DND-41 (cell line): ENCODE measurements around the gene PTPRG.

Source experiments
- ATAC-seq: fragments of 200-7000 bp; cut with Tn5 transposase; 3 replicates; pipeline ENCODE4 v1.9.1; 2021; ENCODE audit warnings: low read depth; ENCODE audit not compliant: insufficient read depth
- DNase-seq: peaks from one replicate; pipeline ENCODE4 v3.0.0-alpha.2; 2020
- H2AFZ ChIP-seq: 2 replicates; pipeline ENCODE4 v1.6.0; 2012; ENCODE audit warnings: low read depth, low read length
- H3K27ac ChIP-seq: 2 replicates; pipeline ENCODE4 v1.5.1; 2012; ENCODE audit warnings: low read length, inconsistent platforms
- H3K27me3 ChIP-seq: fragments of 200-600 bp; sonication (generic); 2 replicates; pipeline ENCODE4 v1.6.0; 2012; ENCODE audit warnings: low read length, mild to moderate bottlenecking, inconsistent platforms; ENCODE audit not compliant: insufficient read depth, poor library complexity
- H3K36me3 ChIP-seq: 2 replicates; pipeline ENCODE4 v1.5.1; 2012; ENCODE audit warnings: low read length, inconsistent platforms; ENCODE audit not compliant: insufficient read depth
- H3K4me1 ChIP-seq: 2 replicates; pipeline ENCODE4 v1.5.1; 2012; ENCODE audit warnings: mild to moderate bottlenecking, low read length; ENCODE audit not compliant: insufficient read depth
- H3K4me2 ChIP-seq: 2 replicates; pipeline ENCODE4 v1.6.0; 2012; ENCODE audit warnings: mild to moderate bottlenecking, moderate library complexity, low read length, inconsistent platforms; ENCODE audit not compliant: insufficient read depth
- H3K4me3 ChIP-seq, 2 experiments: fragments of 200-600 bp in 1 of 2; shearing (Covaris generic) in 1 of 2; 2 replicates each; pipeline ENCODE4 v1.5.1; 2012 to 2016; ENCODE audit warnings: inconsistent platforms in 2 of 2, low read length in 2 of 2, mild to moderate bottlenecking in 2 of 2, low read depth in 1 of 2, moderate library complexity in 1 of 2
- H3K79me2 ChIP-seq: 2 replicates; pipeline ENCODE4 v1.6.0; 2012; ENCODE audit warnings: low read length, inconsistent platforms; ENCODE audit not compliant: insufficient read depth
- H3K9ac ChIP-seq: 2 replicates; pipeline ENCODE4 v1.6.0; 2012; ENCODE audit warnings: low read depth, mild to moderate bottlenecking, inconsistent platforms, low read length, moderate library complexity
- H3K9me3 ChIP-seq: 2 replicates; pipeline ENCODE4 v1.5.1; 2012; ENCODE audit warnings: low read length, moderate library complexity, mild to moderate bottlenecking, inconsistent platforms; ENCODE audit not compliant: insufficient read depth, severe bottlenecking
- H4K20me1 ChIP-seq: 2 replicates; pipeline ENCODE4 v1.6.0; 2012; ENCODE audit warnings: low read length; ENCODE audit not compliant: insufficient read depth
- CTCF ChIP-seq: IDR thresholded peaks from 2 replicates; pipeline ENCODE4 v1.5.1; 2012; ENCODE audit warnings: borderline replicate concordance, low read length, moderate library complexity, mild to moderate bottlenecking; ENCODE audit not compliant: poor library complexity, severe bottlenecking; ENCODE audit errors: extremely low read depth
- EZH2 ChIP-seq: IDR thresholded peaks from 3 replicates; pipeline ENCODE4 v1.6.1; 2012; ENCODE audit warnings: borderline replicate concordance, low read depth, mild to moderate bottlenecking, moderate library complexity, low read length, inconsistent platforms; ENCODE audit not compliant: severe bottlenecking

Gene PTPRG

GRCh38 chr3:61820306-61820992 is 259.1 kb downstream of the PTPRG start:
- TF ChIP-seq EZH2: no peak
- TF ChIP-seq CTCF: no peak
- Histone ChIP-seq H3K36me3 (no peaks in the 10 kb centered on the region), H3K4me1 (no peaks in the 10 kb centered on the region), H3K9me3 (no peaks in the 10 kb centered on the region), H2AFZ (no peak overlapping the region), H3K4me2 (no peak overlapping the region), H3K9ac (no peak overlapping the region), H3K27me3 (no peaks in the 10 kb centered on the region), H4K20me1 (no peaks in the 10 kb centered on the region), H3K79me2 (no peaks in the 10 kb centered on the region), H3K27ac (no peak overlapping the region), H3K4me3 (no peak overlapping the region)
- DNase-seq (no peak), ATAC-seq (no peak)

- H3K27ac ChIP-seq: no peak overlapping the region
- H3K4me1 ChIP-seq: no peaks in the 10 kb centered on the region
- H3K9ac ChIP-seq: no peak overlapping the region
- H3K4me2 ChIP-seq: no peak overlapping the region
- H3K27me3 ChIP-seq: no peaks in the 10 kb centered on the region
- no peaks in the 10 kb centered on the region for H3K9me3 ChIP-seq
- DNase-seq: no peak
- no peak for ATAC-seq
- no peaks in the 10 kb centered on the region for H3K79me2 ChIP-seq
- H4K20me1 ChIP-seq: no peaks in the 10 kb centered on the region; the same call in 1 of the 2 replicates
- H3K36me3 ChIP-seq: no peaks in the 10 kb centered on the region
- TF ChIP-seq CTCF (no peak), EZH2 (no peak)
- H2AFZ ChIP-seq: no peak overlapping the region
- H3K4me3 ChIP-seq: no peak overlapping the region
Measured at GRCh38 chr3:61821823-61822251, 260.5 kb downstream of the PTPRG start.

GRCh38 chr3:61822588-61822987 is 261.2 kb downstream of the PTPRG start:
- Histone ChIP-seq H3K79me2 (no peaks in the 10 kb centered on the region), H3K4me3 (no peak overlapping the region), H3K36me3 (no peaks in the 10 kb centered on the region), H3K27me3 (no peaks in the 10 kb centered on the region), H2AFZ (no peak overlapping the region), H3K4me1 (no peaks in the 10 kb centered on the region), H3K4me2 (no peak overlapping the region), H3K27ac (no peak overlapping the region), H3K9me3 (no peaks in the 10 kb centered on the region), H3K9ac (no peak overlapping the region), H4K20me1 (no peaks in the 10 kb centered on the region; the same call in 1 of the 2 replicates)
- TF ChIP-seq EZH2: no peak
- no peak for TF ChIP-seq CTCF
- ATAC-seq (no peak), DNase-seq (no peak)
